Neural cell (in vitro differentiated cells): ENCODE results near the gene FAM90A1.
"Not testable (repeated sequence)": the region's sequence is repeated elsewhere in the genome, so short reads cannot be mapped to it uniquely, and the experiment has no call there.

ENCODE experiments used
- EP300 ChIP-seq: fragments of 450-650 bp; conservative IDR thresholded peaks from 2 replicates; pipeline ENCODE4 v1.6.1; 2014; ENCODE audit warnings: antibody characterized with exemption, mild to moderate bottlenecking, moderate library complexity; ENCODE audit not compliant: poor library complexity, severe bottlenecking
- EZH2 ChIP-seq: fragments of 200-600, 300-800 bp; shearing (Covaris generic), sonication (generic); IDR thresholded peaks from 2 replicates; pipeline ENCODE4 v1.6.1; 2014; ENCODE audit warnings: antibody characterized with exemption, low read length, borderline replicate concordance, mild to moderate bottlenecking; ENCODE audit not compliant: insufficient read depth, poor library complexity, severe bottlenecking
- RAD21 ChIP-seq: fragments of 450-650 bp; conservative IDR thresholded peaks from 2 replicates; pipeline ENCODE4 v1.6.1; 2014; ENCODE audit warnings: antibody characterized with exemption, mild to moderate bottlenecking, moderate library complexity
- SMC3 ChIP-seq: fragments of 450-650 bp; conservative IDR thresholded peaks from 2 replicates; pipeline ENCODE4 v1.6.1; 2014; ENCODE audit warnings: antibody characterized with exemption, mild to moderate bottlenecking, moderate library complexity; ENCODE audit not compliant: poor library complexity
- TF ChIP-seq, protein P1 (sequence below): fragments of 450-650 bp; IDR thresholded peaks from 2 replicates; pipeline ENCODE4 v1.5.1; 2014; ENCODE audit warnings: antibody characterized with exemption, mild to moderate bottlenecking, moderate library complexity; ENCODE audit not compliant: poor library complexity, severe bottlenecking
- TF ChIP-seq, protein P2 (sequence below): IDR thresholded peaks from 2 replicates; pipeline ENCODE4 v1.6.1; 2012; ENCODE audit warnings: borderline replicate concordance

DNA sequence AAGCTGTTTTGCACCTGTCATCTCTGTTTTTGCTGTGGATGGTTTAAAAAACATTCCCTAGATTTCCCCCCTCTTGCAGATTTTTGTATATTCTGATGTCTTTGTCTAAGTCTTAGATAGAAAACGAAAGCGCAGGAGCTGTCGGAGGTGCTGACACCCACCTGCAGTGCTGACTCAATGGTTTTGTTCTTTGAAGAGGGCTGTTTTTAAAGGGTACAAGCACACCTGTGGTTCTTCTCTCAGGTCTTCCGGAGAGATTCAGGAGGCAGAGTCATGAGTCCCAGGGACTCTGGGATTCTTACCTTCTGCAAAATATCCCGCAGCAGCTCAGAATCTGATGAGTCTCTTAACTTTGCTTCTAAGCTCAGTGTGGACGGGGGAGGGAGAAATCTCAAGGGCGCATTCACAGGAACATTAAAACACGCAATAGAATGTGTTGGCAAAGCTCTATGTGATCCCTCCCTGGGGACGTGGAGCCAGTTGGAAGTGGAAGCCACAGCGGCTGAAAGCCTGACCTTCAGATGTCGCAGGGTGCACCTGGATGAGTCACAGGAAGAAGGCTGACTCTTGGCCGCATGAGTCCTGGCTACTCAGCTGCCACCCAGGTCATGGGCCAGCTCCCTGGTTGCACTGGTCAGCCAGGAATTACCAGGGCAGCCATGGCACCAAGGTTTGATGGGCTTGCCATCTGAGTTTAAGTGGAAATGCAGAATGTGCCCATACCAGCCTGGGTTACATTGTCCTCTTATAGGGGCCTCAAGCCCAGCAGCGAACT lies 13.1 kb upstream of the FAM90A1 start:
- TF ChIP-seq EZH2, EP300, RAD21, SMC3: not testable (repeated sequence)
- TF ChIP-seq, protein P1, sequence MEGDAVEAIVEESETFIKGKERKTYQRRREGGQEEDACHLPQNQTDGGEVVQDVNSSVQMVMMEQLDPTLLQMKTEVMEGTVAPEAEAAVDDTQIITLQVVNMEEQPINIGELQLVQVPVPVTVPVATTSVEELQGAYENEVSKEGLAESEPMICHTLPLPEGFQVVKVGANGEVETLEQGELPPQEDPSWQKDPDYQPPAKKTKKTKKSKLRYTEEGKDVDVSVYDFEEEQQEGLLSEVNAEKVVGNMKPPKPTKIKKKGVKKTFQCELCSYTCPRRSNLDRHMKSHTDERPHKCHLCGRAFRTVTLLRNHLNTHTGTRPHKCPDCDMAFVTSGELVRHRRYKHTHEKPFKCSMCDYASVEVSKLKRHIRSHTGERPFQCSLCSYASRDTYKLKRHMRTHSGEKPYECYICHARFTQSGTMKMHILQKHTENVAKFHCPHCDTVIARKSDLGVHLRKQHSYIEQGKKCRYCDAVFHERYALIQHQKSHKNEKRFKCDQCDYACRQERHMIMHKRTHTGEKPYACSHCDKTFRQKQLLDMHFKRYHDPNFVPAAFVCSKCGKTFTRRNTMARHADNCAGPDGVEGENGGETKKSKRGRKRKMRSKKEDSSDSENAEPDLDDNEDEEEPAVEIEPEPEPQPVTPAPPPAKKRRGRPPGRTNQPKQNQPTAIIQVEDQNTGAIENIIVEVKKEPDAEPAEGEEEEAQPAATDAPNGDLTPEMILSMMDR = not testable (repeated sequence)
- TF ChIP-seq, protein P2, sequence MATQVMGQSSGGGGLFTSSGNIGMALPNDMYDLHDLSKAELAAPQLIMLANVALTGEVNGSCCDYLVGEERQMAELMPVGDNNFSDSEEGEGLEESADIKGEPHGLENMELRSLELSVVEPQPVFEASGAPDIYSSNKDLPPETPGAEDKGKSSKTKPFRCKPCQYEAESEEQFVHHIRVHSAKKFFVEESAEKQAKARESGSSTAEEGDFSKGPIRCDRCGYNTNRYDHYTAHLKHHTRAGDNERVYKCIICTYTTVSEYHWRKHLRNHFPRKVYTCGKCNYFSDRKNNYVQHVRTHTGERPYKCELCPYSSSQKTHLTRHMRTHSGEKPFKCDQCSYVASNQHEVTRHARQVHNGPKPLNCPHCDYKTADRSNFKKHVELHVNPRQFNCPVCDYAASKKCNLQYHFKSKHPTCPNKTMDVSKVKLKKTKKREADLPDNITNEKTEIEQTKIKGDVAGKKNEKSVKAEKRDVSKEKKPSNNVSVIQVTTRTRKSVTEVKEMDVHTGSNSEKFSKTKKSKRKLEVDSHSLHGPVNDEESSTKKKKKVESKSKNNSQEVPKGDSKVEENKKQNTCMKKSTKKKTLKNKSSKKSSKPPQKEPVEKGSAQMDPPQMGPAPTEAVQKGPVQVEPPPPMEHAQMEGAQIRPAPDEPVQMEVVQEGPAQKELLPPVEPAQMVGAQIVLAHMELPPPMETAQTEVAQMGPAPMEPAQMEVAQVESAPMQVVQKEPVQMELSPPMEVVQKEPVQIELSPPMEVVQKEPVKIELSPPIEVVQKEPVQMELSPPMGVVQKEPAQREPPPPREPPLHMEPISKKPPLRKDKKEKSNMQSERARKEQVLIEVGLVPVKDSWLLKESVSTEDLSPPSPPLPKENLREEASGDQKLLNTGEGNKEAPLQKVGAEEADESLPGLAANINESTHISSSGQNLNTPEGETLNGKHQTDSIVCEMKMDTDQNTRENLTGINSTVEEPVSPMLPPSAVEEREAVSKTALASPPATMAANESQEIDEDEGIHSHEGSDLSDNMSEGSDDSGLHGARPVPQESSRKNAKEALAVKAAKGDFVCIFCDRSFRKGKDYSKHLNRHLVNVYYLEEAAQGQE = not testable (repeated sequence)
